GM20000 (cell line): ENCODE results near the gene RCOR1.

ENCODE experiments used
- DNase-seq: peaks from one replicate; pipeline ENCODE4 v3.0.0; 2012; ENCODE audit warnings: low spot score
- TF ChIP-seq, protein P1 (sequence below): IDR thresholded peaks from 2 replicates; pipeline ENCODE4 v1.5.1; 2012; ENCODE audit warnings: mild to moderate bottlenecking, control low read depth; ENCODE audit errors: extremely low read depth, missing control alignments

Gene RCOR1

GRCh38 chr14:102663440-102663839 lies 71.0 kb downstream of the RCOR1 start:
- TF ChIP-seq, protein P1, sequence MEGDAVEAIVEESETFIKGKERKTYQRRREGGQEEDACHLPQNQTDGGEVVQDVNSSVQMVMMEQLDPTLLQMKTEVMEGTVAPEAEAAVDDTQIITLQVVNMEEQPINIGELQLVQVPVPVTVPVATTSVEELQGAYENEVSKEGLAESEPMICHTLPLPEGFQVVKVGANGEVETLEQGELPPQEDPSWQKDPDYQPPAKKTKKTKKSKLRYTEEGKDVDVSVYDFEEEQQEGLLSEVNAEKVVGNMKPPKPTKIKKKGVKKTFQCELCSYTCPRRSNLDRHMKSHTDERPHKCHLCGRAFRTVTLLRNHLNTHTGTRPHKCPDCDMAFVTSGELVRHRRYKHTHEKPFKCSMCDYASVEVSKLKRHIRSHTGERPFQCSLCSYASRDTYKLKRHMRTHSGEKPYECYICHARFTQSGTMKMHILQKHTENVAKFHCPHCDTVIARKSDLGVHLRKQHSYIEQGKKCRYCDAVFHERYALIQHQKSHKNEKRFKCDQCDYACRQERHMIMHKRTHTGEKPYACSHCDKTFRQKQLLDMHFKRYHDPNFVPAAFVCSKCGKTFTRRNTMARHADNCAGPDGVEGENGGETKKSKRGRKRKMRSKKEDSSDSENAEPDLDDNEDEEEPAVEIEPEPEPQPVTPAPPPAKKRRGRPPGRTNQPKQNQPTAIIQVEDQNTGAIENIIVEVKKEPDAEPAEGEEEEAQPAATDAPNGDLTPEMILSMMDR, result no peak
- DNase-seq, result no peak

- DNase-seq, result no peak
- TF ChIP-seq, protein P1, result no peak
Measured at GRCh38 chr14:102665621-102666020, 73.2 kb downstream of the RCOR1 start.

GRCh38 chr14:102666635-102667034 lies 74.2 kb downstream of the RCOR1 start:
- DNase-seq, result no peak
- TF ChIP-seq, protein P1, result no peak

DNA sequence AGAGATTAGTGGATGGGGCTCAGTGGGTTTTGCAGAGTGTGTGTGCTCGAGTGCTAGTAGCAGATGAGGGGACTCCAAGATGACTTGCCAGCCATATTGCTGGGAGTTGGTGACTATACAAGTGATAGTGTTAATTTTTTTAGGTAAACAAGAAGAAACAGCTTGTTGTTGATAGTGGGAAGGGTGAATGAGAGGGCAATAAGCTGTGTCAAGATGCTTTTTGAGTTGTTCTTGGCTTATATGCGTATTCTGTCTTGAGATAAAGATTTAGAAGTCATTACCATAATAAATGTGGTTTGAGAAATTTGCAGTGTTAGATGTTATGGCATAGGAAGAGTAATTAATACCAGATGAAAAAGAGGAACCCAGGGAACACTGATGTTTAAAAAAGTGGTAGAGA lies 75.3 kb downstream of the RCOR1 start:
- DNase-seq, result no peak
- TF ChIP-seq, protein P1, result no peak

- no peak for DNase-seq
- TF ChIP-seq, protein P1, result no peak
Measured at GRCh38 chr14:102668291-102668873, 75.9 kb downstream of the RCOR1 start.

GRCh38 chr14:102671410-102671809 lies 79.0 kb downstream of the RCOR1 start:
- TF ChIP-seq, protein P1, result no peak
- no peak for DNase-seq

- DNase-seq, result no peak
- TF ChIP-seq, protein P1, result no peak
Measured at GRCh38 chr14:102672410-102672960, 80.0 kb downstream of the RCOR1 start.
